GM12872 (cell line): Measurements from ENCODE around the gene FAM13A.

Experiments used
- TF ChIP-seq, protein P1 (sequence below): IDR thresholded peaks from 3 replicates; pipeline ENCODE4 v1.5.1; 2011; ENCODE audit warnings: low read depth, mild to moderate bottlenecking, low read length, moderate library complexity; ENCODE audit not compliant: insufficient read depth

The FAM13A gene

DNA sequence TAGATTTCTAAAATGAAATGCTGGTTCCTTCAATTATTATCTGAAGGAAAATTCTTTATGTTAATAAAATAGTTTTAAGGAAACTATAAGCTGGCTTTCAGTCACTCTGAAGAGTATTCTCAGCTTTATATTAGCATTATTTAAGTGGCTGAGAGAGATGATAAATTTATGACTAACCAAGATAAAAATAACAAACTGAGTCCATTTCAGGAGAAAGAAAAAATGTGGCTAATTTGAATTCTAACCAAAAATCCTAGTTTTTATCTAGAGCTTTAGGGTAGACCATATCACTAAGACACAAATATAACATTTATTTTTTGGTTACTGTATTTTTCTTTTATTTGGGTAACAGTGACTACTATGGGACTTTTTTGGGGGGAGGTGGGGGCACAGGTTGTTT lies 299.9 kb downstream of the FAM13A start:
- TF ChIP-seq, protein P1, sequence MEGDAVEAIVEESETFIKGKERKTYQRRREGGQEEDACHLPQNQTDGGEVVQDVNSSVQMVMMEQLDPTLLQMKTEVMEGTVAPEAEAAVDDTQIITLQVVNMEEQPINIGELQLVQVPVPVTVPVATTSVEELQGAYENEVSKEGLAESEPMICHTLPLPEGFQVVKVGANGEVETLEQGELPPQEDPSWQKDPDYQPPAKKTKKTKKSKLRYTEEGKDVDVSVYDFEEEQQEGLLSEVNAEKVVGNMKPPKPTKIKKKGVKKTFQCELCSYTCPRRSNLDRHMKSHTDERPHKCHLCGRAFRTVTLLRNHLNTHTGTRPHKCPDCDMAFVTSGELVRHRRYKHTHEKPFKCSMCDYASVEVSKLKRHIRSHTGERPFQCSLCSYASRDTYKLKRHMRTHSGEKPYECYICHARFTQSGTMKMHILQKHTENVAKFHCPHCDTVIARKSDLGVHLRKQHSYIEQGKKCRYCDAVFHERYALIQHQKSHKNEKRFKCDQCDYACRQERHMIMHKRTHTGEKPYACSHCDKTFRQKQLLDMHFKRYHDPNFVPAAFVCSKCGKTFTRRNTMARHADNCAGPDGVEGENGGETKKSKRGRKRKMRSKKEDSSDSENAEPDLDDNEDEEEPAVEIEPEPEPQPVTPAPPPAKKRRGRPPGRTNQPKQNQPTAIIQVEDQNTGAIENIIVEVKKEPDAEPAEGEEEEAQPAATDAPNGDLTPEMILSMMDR: no peak

DNA sequence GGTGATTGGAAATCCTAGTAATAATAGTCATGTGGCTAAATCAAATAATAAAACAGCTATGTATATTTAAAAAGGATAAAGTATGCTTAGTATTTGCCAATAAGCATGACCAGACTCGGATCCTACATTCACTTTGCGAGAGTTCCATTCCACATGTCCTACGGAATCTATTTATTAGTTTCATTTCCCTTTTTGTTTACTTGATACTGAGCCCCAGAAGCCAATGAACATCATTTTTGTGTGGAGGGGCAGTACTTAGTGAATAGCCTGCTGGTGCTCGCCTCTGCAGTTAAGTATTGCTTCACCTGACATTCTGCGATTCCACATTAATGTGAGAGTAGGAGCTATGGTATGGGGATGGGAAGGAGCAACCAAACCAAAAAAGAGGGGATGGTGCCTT lies 300.8 kb downstream of the FAM13A start:
- TF ChIP-seq, protein P1: no peak

DNA sequence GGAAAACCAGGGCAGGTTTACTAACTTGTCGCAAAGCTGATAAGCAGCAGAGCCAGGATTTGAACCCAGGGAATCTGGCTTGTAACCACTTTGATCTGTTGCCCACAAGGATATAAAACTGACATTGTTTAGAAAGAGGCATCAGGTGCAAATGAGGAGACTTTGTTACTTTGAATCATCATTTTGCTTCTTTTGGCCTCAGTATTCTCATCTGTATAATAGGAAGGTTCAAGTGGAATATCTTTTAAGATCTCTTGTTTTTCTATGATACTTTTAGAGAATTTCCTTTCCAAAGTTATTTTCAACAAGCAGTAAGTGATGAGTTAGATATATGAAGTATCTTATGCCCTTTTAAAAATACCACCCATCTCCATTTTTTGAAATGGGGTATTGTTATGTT lies 301.5 kb downstream of the FAM13A start:
- TF ChIP-seq, protein P1: no peak

DNA sequence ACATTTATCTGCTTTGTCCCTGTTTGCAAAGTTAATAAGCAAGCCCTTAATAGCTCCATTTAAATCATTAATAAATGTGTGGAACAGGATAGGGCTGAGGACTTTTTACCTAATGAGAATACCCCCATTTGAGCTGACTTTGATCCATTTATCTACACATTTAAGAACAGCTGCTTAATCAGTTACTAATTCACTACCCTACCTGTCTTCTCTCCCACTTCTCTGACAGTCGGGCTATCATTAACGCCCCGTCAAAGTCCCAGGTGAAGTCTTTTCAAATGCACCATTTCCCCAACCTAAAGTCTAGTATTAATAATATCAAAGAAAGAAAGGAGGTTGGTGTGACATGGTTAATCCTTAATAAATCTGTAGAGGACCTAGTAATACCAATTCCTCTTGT lies 302.2 kb downstream of the FAM13A start:
- TF ChIP-seq, protein P1: no peak

DNA sequence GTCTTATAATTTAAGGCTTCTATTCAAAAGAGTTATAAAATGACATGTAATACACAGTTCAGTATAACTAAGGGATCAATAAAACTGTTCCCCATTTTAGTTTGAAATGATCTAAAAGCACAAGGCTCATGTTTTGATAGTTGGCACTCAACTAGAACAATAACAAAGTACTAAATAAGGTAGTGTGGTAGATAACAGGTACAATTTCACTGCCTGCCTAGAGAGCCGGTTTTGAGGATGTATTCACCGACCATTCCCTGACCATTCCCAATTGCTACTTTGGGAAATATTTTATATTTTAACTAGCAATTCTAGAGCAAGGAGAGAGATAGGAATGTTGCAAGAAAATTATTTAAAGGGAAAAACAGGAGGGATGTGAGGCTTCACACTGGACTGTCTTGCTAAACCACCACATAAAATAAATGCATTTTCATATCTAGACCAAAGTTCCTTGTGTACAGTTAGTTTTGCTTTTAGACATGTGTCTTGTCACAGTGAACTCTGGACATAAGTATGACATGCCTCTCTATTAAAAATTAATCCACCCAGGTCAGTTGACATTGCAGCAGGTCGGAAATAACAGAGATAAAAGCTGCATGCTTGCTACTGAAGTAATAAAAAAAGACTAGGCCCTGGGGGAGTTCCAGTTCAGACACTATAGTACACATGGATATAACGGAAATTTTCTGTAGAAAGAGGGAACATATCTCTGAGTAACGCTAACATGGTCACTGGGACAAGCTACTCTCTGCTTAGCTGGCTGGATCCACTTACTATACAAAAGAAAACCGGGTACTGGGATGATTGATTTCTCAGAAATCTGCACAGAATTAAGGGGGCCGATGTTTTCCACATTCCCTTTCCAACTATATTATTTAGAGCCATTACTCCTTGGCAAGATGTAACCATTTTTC lies 303.1 kb downstream of the FAM13A start:
- TF ChIP-seq, protein P1: no peak

DNA sequence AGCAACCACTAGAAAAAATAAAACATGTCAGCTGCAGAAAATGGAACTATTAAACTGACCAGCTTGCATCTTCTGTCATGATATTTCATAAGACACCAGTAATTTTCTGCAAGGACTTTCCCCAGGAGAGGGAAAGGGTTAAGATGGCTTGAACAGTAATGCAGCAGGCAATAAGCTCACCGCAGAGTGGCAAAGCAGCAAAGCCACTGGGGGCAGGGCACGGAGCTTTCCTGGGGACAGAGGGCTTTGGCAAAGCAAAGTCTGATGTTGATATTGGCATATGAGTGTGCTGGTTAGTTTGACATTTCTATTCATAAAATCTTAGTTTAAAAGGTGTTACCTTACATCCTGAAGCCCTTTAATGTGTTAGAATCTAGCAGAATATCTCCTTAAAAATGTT lies 304.2 kb downstream of the FAM13A start:
- TF ChIP-seq, protein P1: no peak

DNA sequence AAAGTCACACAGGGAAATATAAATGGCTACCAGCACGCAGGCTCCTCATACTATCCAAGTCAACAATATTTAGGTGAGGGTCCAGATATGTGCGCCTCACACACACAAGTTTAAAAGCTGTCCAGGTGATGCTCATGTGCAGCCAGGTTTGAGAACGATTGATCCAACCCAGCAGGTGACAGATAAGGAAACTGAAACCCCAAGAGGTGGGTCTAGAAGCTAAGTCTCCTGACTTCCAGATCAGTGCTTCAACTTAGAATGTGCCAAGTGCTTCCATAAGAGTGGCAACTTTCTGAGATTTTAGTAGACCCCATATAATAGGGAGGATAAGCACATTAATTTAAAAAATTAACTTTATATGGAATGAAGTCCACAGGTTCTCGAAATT lies 304.9 kb downstream of the FAM13A start:
- TF ChIP-seq, protein P1: no peak
